MM.1S (cell line): ENCODE measurements around the gene PRF1.

Experiments used
- CTCF ChIP-seq: fragments of 300-600 bp; sonication (generic); IDR thresholded peaks from 2 replicates; pipeline ENCODE4 v1.5.1; 2016; ENCODE audit warnings: antibody characterized with exemption, low read length, mixed read lengths
- EZH2 ChIP-seq: fragments of 300-600 bp; sonication (generic); optimal IDR thresholded peaks from 2 replicates; pipeline ENCODE3; 2017; ENCODE audit warnings: low read depth, mild to moderate bottlenecking, antibody characterized with exemption, low read length, mixed read lengths
- EZH2phosphoT487 ChIP-seq: fragments of 300-600 bp; sonication (generic); IDR thresholded peaks from 2 replicates; pipeline ENCODE4 v1.6.1; 2018; ENCODE audit warnings: antibody characterized with exemption, low read length

DNA sequence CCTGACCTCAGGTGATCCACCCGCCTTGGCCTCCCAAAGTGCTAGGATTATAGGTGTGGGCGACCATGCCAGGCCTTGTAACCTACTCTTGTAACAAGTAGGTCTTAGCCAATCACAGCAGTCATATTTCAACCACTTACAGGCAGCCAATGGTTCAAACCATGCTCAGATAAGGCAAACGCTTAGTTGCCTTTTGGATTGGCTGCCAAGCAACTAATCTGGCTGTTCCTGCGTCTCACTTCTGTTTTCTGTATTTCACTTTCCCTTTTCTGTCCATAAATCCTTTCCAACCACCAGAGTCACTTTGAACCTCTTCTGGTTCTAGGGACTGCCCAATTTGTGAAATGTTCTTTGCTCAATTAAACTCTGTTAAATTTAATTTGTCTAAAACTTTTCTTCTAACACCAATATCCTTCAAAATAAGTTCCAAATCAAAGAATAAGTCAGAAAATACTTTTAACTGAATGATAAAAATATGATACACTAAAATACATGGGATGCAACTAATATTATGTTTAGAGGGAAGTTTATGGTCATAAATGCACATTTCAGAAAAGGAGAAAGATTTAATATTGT lies 19.1 kb upstream of the PRF1 start:
- TF ChIP-seq CTCF (no peak), EZH2 (no peak), EZH2phosphoT487 (no peak)
